Measurements from ENCODE around the gene HIVEP3. TPM values are rescaled to one million over a fixed set of nuclear protein-coding genes. Genes with fewer than 3 reads are reported as not detected.

Gene HIVEP3
- total and polyA plus RNA-seq, 4 donors, result 7.0 to 14.7 (median 8.8) TPM

GRCh38 chr1:41789661-41790330 lies 128.9 kb downstream of the HIVEP3 start:
- Histone ChIP-seq H3K27me3 (ENCODE audit: control insufficient read depth in 3 of 3, insufficient read depth in 3 of 3, low read length in 2 of 3) (no peaks in the 10 kb centered on the region), H3K36me3 (ENCODE audit: control insufficient read depth in 4 of 4, insufficient read depth in 4 of 4, low read length in 4 of 4) (no peaks in the 10 kb centered on the region), H3K4me3 (no peak overlapping the region), H3K9me3 (ENCODE audit: control insufficient read depth in 4 of 4, insufficient read depth in 3 of 4, low read length in 3 of 4) (no peaks in the 10 kb centered on the region), H3K27ac (ENCODE audit: low read depth in 1 of 2, low read length in 1 of 2) (no peak overlapping the region), H3K9ac (ENCODE audit: insufficient read depth in 1 of 2, low read length in 2 of 2) (no peak overlapping the region), H3K4me1 (ENCODE audit: control insufficient read depth in 5 of 5, insufficient read depth in 5 of 5, low read length in 5 of 5) (peaks cover 0 to 5% (median 0%) of the 10 kb centered on the region in 5 donors)
- WGBS, 2 donors, result 68 to 69% methylated on average over 3 of the region's 3 CpGs
- no peak for DNase-seq
- no peak for ATAC-seq (ENCODE audit: insufficient read depth, low FRiP score)
- TF ChIP-seq, protein P1, sequence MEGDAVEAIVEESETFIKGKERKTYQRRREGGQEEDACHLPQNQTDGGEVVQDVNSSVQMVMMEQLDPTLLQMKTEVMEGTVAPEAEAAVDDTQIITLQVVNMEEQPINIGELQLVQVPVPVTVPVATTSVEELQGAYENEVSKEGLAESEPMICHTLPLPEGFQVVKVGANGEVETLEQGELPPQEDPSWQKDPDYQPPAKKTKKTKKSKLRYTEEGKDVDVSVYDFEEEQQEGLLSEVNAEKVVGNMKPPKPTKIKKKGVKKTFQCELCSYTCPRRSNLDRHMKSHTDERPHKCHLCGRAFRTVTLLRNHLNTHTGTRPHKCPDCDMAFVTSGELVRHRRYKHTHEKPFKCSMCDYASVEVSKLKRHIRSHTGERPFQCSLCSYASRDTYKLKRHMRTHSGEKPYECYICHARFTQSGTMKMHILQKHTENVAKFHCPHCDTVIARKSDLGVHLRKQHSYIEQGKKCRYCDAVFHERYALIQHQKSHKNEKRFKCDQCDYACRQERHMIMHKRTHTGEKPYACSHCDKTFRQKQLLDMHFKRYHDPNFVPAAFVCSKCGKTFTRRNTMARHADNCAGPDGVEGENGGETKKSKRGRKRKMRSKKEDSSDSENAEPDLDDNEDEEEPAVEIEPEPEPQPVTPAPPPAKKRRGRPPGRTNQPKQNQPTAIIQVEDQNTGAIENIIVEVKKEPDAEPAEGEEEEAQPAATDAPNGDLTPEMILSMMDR (IDR thresholded peaks at IDR 0.05; ENCODE audit: control extremely low read depth, extremely low read depth), result no peak

- ATAC-seq (ENCODE audit: insufficient read depth, low FRiP score) (no peak), DNase-seq (no peak)
- no peak overlapping the region for H3K4me3 ChIP-seq
- no peaks in the 10 kb centered on the region for H3K9me3 ChIP-seq (ENCODE audit: control insufficient read depth in 4 of 4, insufficient read depth in 3 of 4, low read length in 3 of 4)
- peaks cover 0 to 5% (median 0%) of the 10 kb centered on the region in 5 donors for H3K4me1 ChIP-seq (ENCODE audit: control insufficient read depth in 5 of 5, insufficient read depth in 5 of 5, low read length in 5 of 5)
- no peak overlapping the region for H3K9ac ChIP-seq (ENCODE audit: insufficient read depth in 1 of 2, low read length in 2 of 2)
- WGBS, 2 donors, result 82 to 85% methylated on average over 3 of the region's 3 CpGs
- no peaks in the 10 kb centered on the region for H3K36me3 ChIP-seq (ENCODE audit: control insufficient read depth in 4 of 4, insufficient read depth in 4 of 4, low read length in 4 of 4)
- no peak overlapping the region for H3K27ac ChIP-seq (ENCODE audit: low read depth in 1 of 2, low read length in 1 of 2)
- TF ChIP-seq, protein P1 (IDR thresholded peaks at IDR 0.05; ENCODE audit: control extremely low read depth, extremely low read depth), result no peak
- H3K27me3 ChIP-seq (ENCODE audit: control insufficient read depth in 3 of 3, insufficient read depth in 3 of 3, low read length in 2 of 3), result no peaks in the 10 kb centered on the region
Measured at GRCh38 chr1:41788427-41788826, 130.3 kb downstream of the HIVEP3 start.

DNA sequence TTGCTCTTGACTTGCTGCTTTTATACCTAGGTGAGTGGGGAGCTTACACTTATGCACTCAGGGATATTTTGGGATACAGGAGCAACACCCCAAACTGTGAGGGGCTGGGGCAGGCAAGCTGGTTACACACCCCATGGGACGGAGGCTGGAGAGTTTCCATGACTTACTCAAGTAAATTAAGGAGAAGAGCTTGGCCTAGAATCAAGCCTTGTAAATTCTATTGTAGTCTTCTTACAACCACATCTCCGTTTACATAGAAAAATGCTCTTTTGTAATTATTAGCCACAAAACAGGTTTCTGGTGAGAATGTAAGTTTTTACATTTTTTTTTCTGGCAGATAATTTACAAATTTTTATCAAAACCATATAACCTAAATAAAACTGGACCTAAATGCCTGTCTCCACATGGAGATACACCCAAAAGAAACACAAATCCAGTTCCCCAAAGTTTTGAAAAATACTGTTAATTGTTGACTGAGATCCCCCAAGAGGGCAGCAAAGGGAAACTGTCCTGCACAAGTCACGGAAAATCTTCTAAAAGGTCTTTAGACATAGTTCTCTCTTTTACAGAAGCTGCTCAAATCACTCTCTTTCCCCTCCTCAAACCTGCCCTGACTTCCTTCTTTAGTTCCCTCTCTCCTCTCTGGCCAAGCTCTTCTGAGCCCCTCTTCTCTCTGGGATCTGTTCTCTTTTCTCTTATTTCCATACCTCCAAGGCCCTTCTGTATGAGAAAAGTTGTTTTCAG lies 134.0 kb downstream of the HIVEP3 start:
- ATAC-seq (ENCODE audit: insufficient read depth, low FRiP score) (no peak), DNase-seq (peak in 1 of 3 donors; percentile 42)
- Histone ChIP-seq H3K27me3 (ENCODE audit: control insufficient read depth in 3 of 3, insufficient read depth in 3 of 3, low read length in 2 of 3) (no peaks in the 10 kb centered on the region), H3K9ac (ENCODE audit: insufficient read depth in 1 of 2, low read length in 2 of 2) (no peak overlapping the region), H3K36me3 (ENCODE audit: control insufficient read depth in 4 of 4, insufficient read depth in 4 of 4, low read length in 4 of 4) (no peaks in the 10 kb centered on the region), H3K27ac (ENCODE audit: low read depth in 1 of 2, low read length in 1 of 2) (no peak overlapping the region), H3K4me1 (ENCODE audit: control insufficient read depth in 5 of 5, insufficient read depth in 5 of 5, low read length in 5 of 5) (peaks cover 0 to 3% (median 0%) of the 10 kb centered on the region in 5 donors), H3K4me3 (no peak overlapping the region), H3K9me3 (ENCODE audit: control insufficient read depth in 4 of 4, insufficient read depth in 3 of 4, low read length in 3 of 4) (no peaks in the 10 kb centered on the region)
- TF ChIP-seq, protein P1 (IDR thresholded peaks at IDR 0.05; ENCODE audit: control extremely low read depth, extremely low read depth), result no peak
- WGBS, 2 donors, result 50 to 62% methylated on average over 3 of the region's 3 CpGs
